MCF 10A (cell line): Measurements from ENCODE around the gene KIF1C. TPM values are rescaled to one million over a fixed set of nuclear protein-coding genes. Genes with fewer than 3 reads are reported as not detected.
A peak's percentile ranks its signal among the peaks of the same experiment; 100 is the strongest.

Experiments used
- BruUV-seq: library from RNA; stranded (reverse); fragments of 400-500 nt; replicated peaks from 2 replicates; lab custom pipeline; 2021; lab: Mats Ljungman, UMichigan
- CTCF ChIA-PET: fragments of 300-600 bp; sonication (Branson Sonifier 250); formaldehyde crosslinking; extraction: SDS; loops from one replicate; lab custom pipeline; 2021; ENCODE audit warnings: antibody characterized with exemption, inconsistent platforms; lab: Yijun Ruan, JAX
- POLR2A ChIA-PET: fragments of 300-600, 350-650 bp; sonication (Branson Sonifier 250); formaldehyde crosslinking; extraction: SDS; loops from one replicate; lab custom pipeline; 2020; ENCODE audit warnings: antibody characterized with exemption, inconsistent platforms; lab: Yijun Ruan, JAX
- DNase-seq: peaks from one replicate; pipeline ENCODE4 v3.0.0-alpha.2; 2018; ENCODE audit not compliant: unreplicated experiment
- H3K27ac Mint-ChIP-seq: one replicate; pipeline ENCODE4 v1.8.0; 2022; ENCODE audit warnings: mild to moderate bottlenecking, low read depth, mixed read lengths; ENCODE audit not compliant: unreplicated experiment
- H3K27me3 Mint-ChIP-seq: one replicate; pipeline ENCODE4 v1.8.0; 2022; ENCODE audit warnings: mixed read lengths; ENCODE audit not compliant: insufficient read depth, unreplicated experiment
- H3K36me3 Mint-ChIP-seq: one replicate; pipeline ENCODE4 v1.8.0; 2022; ENCODE audit warnings: mild to moderate bottlenecking, moderate library complexity, mixed read lengths; ENCODE audit not compliant: insufficient read depth, unreplicated experiment
- H3K4me1 Mint-ChIP-seq: one replicate; pipeline ENCODE4 v1.8.0; 2022; ENCODE audit warnings: mixed read lengths; ENCODE audit not compliant: insufficient read depth, unreplicated experiment
- H3K4me3 Mint-ChIP-seq: one replicate; pipeline ENCODE4 v1.8.0; 2022; ENCODE audit warnings: mild to moderate bottlenecking, moderate library complexity, mixed read lengths; ENCODE audit not compliant: unreplicated experiment
- H3K9me3 Mint-ChIP-seq: one replicate; pipeline ENCODE4 v1.8.0; 2022; ENCODE audit warnings: mixed read lengths; ENCODE audit not compliant: unreplicated experiment
- intact Hi-C: fragments of 100-400 bp; cut with micrococcal nuclease; formaldehyde crosslinking; loops from 2 replicates; pipeline ENCODE4 v1.14.1; 2022
- total RNA-seq: library from RNA; stranded (reverse); gene quantifications from 2 replicates; pipeline ENCODE4 v1.2.3, GENCODE V29; 2022
- TF ChIP-seq, protein P1 (sequence below): fragments of 200-600 bp; IDR thresholded peaks from one replicate; pipeline ENCODE4 v1.8.0; 2022; ENCODE audit warnings: antibody characterized with exemption, mild to moderate bottlenecking; ENCODE audit not compliant: unreplicated experiment

Gene KIF1C
- total RNA-seq, 1 experiment from 2014 or later = 84.8 TPM

- Mint-ChIP-seq H3K4me3 (no peak overlapping the region), H3K36me3 (peaks cover 6% of the 10 kb centered on the region), H3K9me3 (no peaks in the 10 kb centered on the region), H3K27me3 (no peaks in the 10 kb centered on the region), H3K27ac (no peak overlapping the region), H3K4me1 (peaks cover 5% of the 10 kb centered on the region)
- intact Hi-C loops = no loop called here
- POLR2A ChIA-PET = no interaction called here
- BruUV-seq = no TSS peak
- no peak for DNase-seq
- CTCF ChIA-PET = interaction anchor here (0.8 to 1.5 kb wide), 3 partner anchors 12 to 54 kb away, joined by 3 to 4 read pairs (median 4); no protein-coding TSS in a partner anchor
- TF ChIP-seq, protein P1, sequence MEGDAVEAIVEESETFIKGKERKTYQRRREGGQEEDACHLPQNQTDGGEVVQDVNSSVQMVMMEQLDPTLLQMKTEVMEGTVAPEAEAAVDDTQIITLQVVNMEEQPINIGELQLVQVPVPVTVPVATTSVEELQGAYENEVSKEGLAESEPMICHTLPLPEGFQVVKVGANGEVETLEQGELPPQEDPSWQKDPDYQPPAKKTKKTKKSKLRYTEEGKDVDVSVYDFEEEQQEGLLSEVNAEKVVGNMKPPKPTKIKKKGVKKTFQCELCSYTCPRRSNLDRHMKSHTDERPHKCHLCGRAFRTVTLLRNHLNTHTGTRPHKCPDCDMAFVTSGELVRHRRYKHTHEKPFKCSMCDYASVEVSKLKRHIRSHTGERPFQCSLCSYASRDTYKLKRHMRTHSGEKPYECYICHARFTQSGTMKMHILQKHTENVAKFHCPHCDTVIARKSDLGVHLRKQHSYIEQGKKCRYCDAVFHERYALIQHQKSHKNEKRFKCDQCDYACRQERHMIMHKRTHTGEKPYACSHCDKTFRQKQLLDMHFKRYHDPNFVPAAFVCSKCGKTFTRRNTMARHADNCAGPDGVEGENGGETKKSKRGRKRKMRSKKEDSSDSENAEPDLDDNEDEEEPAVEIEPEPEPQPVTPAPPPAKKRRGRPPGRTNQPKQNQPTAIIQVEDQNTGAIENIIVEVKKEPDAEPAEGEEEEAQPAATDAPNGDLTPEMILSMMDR = no peak
Measured at GRCh38 chr17:5034063-5034462, 36.3 kb downstream of the KIF1C start.

- TF ChIP-seq, protein P1 = no peak
- DNase-seq = no peak
- Mint-ChIP-seq H3K4me3 (no peak overlapping the region), H3K36me3 (peaks cover 6% of the 10 kb centered on the region), H3K27ac (no peak overlapping the region), H3K27me3 (no peaks in the 10 kb centered on the region), H3K9me3 (no peaks in the 10 kb centered on the region), H3K4me1 (peaks cover 5% of the 10 kb centered on the region)
- CTCF ChIA-PET = interaction anchor here (0.5 to 3.0 kb wide), 5 partner anchors 13 to 140 kb away, joined by 4 to 14 read pairs (median 4); no protein-coding TSS in a partner anchor
- intact Hi-C loops = loop anchor here (5.0 kb wide), 1 partner anchor 203 kb away; no protein-coding TSS in a partner anchor
- BruUV-seq = no TSS peak
- POLR2A ChIA-PET = interaction anchor here (0.6 to 1.5 kb wide), 3 partner anchors 9 to 385 kb away, joined by 3 to 5 read pairs (median 4); partner anchors contain the start of gene NUP88
Measured at GRCh38 chr17:5034651-5035050, 36.9 kb downstream of the KIF1C start.

DNA sequence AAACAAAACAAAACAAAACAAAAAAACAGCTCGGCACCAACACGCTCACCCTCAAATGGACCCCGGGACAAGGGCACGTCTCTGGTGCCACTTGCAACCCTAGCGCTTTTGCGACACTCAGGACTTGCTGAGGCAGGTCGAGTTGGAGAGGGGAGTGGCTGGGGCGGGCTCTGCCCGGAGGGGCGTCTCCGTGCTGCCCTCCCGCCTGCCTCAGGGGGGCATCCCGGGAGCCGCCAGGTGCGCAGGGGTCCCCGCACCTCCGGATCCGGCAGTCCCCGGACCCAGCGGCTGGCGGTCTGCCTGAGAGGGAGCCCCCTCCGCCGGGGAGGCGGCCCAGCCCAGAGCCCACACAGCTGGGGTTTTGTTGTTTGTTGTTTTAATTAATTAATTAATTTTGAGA lies 37.6 kb downstream of the KIF1C start, which contains the start of gene SLC52A1:
Gene SLC52A1, minus strand, starts transcription at position 112 of the 400 bp plus-strand sequence. CDS start 820 bp downstream, outside the sequence.
- intact Hi-C loops = loop anchor here (5.0 kb wide), 1 partner anchor 202 kb away; no protein-coding TSS in a partner anchor
- H3K4me3 Mint-ChIP-seq = no peak within 1 kb of the TSS
- ChIA-PET CTCF (interaction anchor here (0.5 to 3.0 kb wide), 4 partner anchors 14 to 141 kb away, joined by 3 to 14 read pairs (median 5); no protein-coding TSS in a partner anchor), POLR2A (interaction anchor here (0.6 to 1.5 kb wide), 4 partner anchors 9 to 384 kb away, joined by 3 to 5 read pairs (median 4); partner anchors contain the start of gene NUP88)
- no TSS peak for BruUV-seq
- no peak for DNase-seq
- H3K27me3 Mint-ChIP-seq = no peaks in the 10 kb centered on the region
- H3K4me1 Mint-ChIP-seq = peaks cover 5% of the 10 kb centered on the region
- TF ChIP-seq, protein P1 = no peak
- no peaks in the 10 kb centered on the region for H3K9me3 Mint-ChIP-seq
- H3K27ac Mint-ChIP-seq = no peak within 1 kb of the TSS
- peaks cover 6% of the 10 kb centered on the region for H3K36me3 Mint-ChIP-seq

GRCh38 chr17:5042157-5043022 lies 44.6 kb downstream of the KIF1C start:
- Mint-ChIP-seq H3K27me3 (no peaks in the 10 kb centered on the region), H3K9me3 (no peaks in the 10 kb centered on the region), H3K27ac (no peak overlapping the region), H3K4me3 (no peak overlapping the region), H3K4me1 (no peaks in the 10 kb centered on the region), H3K36me3 (no peaks in the 10 kb centered on the region)
- DNase-seq = peak; percentile 41
- TF ChIP-seq, protein P1 = no peak
- intact Hi-C loops = no loop called here
- ChIA-PET CTCF (interaction anchor here (0.5 kb wide), 1 partner anchor 802 kb away, joined by 3 read pairs; no protein-coding TSS in a partner anchor), POLR2A (no interaction called here)
- BruUV-seq = no TSS peak
